GM23338 (cell line): ENCODE measurements around the gene ZNF638. TPM values are rescaled to one million over a fixed set of nuclear protein-coding genes. Genes with fewer than 3 reads are reported as not detected.

ENCODE experiments used
- ATAC-seq: fragments of 200-7000 bp; cut with Tn5 transposase; 3 replicates; pipeline ENCODE4 v1.9.1; 2020
- DNase-seq: peaks from one replicate; pipeline ENCODE4 v3.0.0-alpha.2; 2015; ENCODE audit warnings: low spot score
- H2AFZ ChIP-seq: fragments of 200-600 bp; sonication (generic); 2 replicates; pipeline ENCODE4 v1.8.0; 2016; ENCODE audit warnings: antibody characterized with exemption, mild to moderate bottlenecking, moderate library complexity
- H3F3A ChIP-seq: fragments of 200-600 bp; sonication (generic); replicated peaks from 2 replicates; pipeline ENCODE4 v1.8.0; 2017; ENCODE audit warnings: antibody characterized with exemption, mixed run types, low read depth
- H3K27ac ChIP-seq: fragments of 200-600 bp; sonication (generic); 2 replicates; pipeline ENCODE4 v1.6.1; 2016; ENCODE audit warnings: low read depth
- H3K27me3 ChIP-seq: fragments of 200-600 bp; sonication (generic); 2 replicates; pipeline ENCODE4 v1.8.0; 2016; ENCODE audit warnings: mild to moderate bottlenecking, mixed run types, moderate library complexity; ENCODE audit not compliant: insufficient read depth
- H3K36me3 ChIP-seq: fragments of 200-600 bp; sonication (generic); 2 replicates; pipeline ENCODE4 v1.8.0; 2016; ENCODE audit warnings: mild to moderate bottlenecking; ENCODE audit not compliant: insufficient read depth
- H3K4me1 ChIP-seq: fragments of 200-600 bp; sonication (generic); 2 replicates; pipeline ENCODE4 v1.8.0; 2016; ENCODE audit warnings: mild to moderate bottlenecking, moderate library complexity; ENCODE audit not compliant: insufficient read depth
- H3K4me2 ChIP-seq: fragments of 200-600 bp; sonication (generic); 2 replicates; pipeline ENCODE4 v1.7.1; 2017; ENCODE audit warnings: mixed run types
- H3K4me3 ChIP-seq: fragments of 200-600 bp; sonication (generic); 2 replicates; pipeline ENCODE4 v1.6.1; 2016; ENCODE audit warnings: mixed run types
- H3K79me2 ChIP-seq: fragments of 200-600 bp; sonication (generic); replicated peaks from 2 replicates; pipeline ENCODE4 v1.8.0; 2017; ENCODE audit warnings: mild to moderate bottlenecking; ENCODE audit not compliant: insufficient read depth
- H3K9me2 ChIP-seq: fragments of 200-600 bp; sonication (generic); 2 replicates; pipeline ENCODE4 v1.8.0; 2017; ENCODE audit not compliant: insufficient read depth
- H4K20me1 ChIP-seq: fragments of 200-600 bp; sonication (generic); replicated peaks from 2 replicates; pipeline ENCODE4 v1.8.0; 2017; ENCODE audit warnings: mild to moderate bottlenecking; ENCODE audit not compliant: insufficient read depth
- H3K27ac Mint-ChIP-seq: 2 replicates; pipeline ENCODE4 v1.8.0; 2020; ENCODE audit warnings: inconsistent platforms, mild to moderate bottlenecking, moderate library complexity, mixed read lengths
- H3K27me3 Mint-ChIP-seq: 3 replicates; pipeline ENCODE4 v1.8.0; 2022; ENCODE audit warnings: low read depth, mild to moderate bottlenecking, moderate library complexity, mixed read lengths, inconsistent platforms; ENCODE audit not compliant: insufficient read depth, poor library complexity
- H3K36me3 Mint-ChIP-seq: 3 replicates; pipeline ENCODE4 v1.8.0; 2021; ENCODE audit warnings: low read depth, mild to moderate bottlenecking, inconsistent platforms, moderate library complexity, mixed read lengths
- H3K4me1 Mint-ChIP-seq: 3 replicates; pipeline ENCODE4 v1.8.0; 2020; ENCODE audit warnings: mild to moderate bottlenecking, inconsistent platforms, mixed read lengths
- H3K4me3 Mint-ChIP-seq: 3 replicates; pipeline ENCODE4 v1.8.0; 2021; ENCODE audit warnings: moderate library complexity, mild to moderate bottlenecking, inconsistent platforms, mixed read lengths
- H3K9me3 Mint-ChIP-seq: 3 replicates; pipeline ENCODE4 v1.8.0; 2020; ENCODE audit warnings: moderate library complexity, mild to moderate bottlenecking, inconsistent platforms, mixed read lengths
- CREB1 ChIP-seq: fragments of 250-450 bp; sonication (Bioruptor Pico); IDR thresholded peaks from 2 replicates; pipeline ENCODE4 v1.5.0; 2020; ENCODE audit warnings: low read depth, mild to moderate bottlenecking, moderate library complexity
- EZH2phosphoT487 ChIP-seq: fragments of 200-600 bp; sonication (generic); IDR thresholded peaks from one replicate; pipeline ENCODE4 v1.8.1; 2018; ENCODE audit warnings: antibody characterized with exemption; ENCODE audit not compliant: unreplicated experiment
- JUNB ChIP-seq: IDR thresholded peaks from one replicate; pipeline ENCODE4 v1.6.1; 2016; ENCODE audit warnings: antibody characterized with exemption; ENCODE audit not compliant: unreplicated experiment
- ZNF114 ChIP-seq: fragments of 250-450 bp; sonication (Bioruptor Pico); IDR thresholded peaks from 2 replicates; pipeline ENCODE4 v1.5.0; 2020; ENCODE audit warnings: mild to moderate bottlenecking, moderate library complexity
- ZNF331 ChIP-seq: fragments of 250-450 bp; sonication (Bioruptor Pico); IDR thresholded peaks from 2 replicates; pipeline ENCODE4 v1.5.0; 2020; ENCODE audit warnings: low read depth, mild to moderate bottlenecking, moderate library complexity
- polyA plus RNA-seq: library from polyadenylated mRNA; unstranded; fragments of >200 nt; fragmentation: Nextera tagmentation; extraction: Ambion mirVana; gene quantifications from 2 replicates; pipeline ENCODE4 v1.2.1, GENCODE V29; 2016
- total RNA-seq: library from RNA; depleted of rRNA; stranded (reverse); fragments of >200 nt; shearing (Covaris generic); gene quantifications from 2 replicates; pipeline ENCODE4 v1.2.3, GENCODE V29; 2014
- TF ChIP-seq, protein P1 (sequence below): IDR thresholded peaks from one replicate; pipeline ENCODE4 v1.6.1; 2018; ENCODE audit warnings: antibody characterized with exemption; ENCODE audit not compliant: unreplicated experiment
- TF ChIP-seq, protein P2 (sequence below): IDR thresholded peaks from 2 replicates; pipeline ENCODE4 v1.6.1; 2016; ENCODE audit warnings: antibody characterized with exemption

Gene ZNF638
- total and polyA plus RNA-seq, 2 experiments from 2014 or later = 185 to 190 TPM

GRCh38 chr2:71393216-71393615, 61.6 kb downstream of the ZNF638 start (continued):
- TF ChIP-seq, protein P1, sequence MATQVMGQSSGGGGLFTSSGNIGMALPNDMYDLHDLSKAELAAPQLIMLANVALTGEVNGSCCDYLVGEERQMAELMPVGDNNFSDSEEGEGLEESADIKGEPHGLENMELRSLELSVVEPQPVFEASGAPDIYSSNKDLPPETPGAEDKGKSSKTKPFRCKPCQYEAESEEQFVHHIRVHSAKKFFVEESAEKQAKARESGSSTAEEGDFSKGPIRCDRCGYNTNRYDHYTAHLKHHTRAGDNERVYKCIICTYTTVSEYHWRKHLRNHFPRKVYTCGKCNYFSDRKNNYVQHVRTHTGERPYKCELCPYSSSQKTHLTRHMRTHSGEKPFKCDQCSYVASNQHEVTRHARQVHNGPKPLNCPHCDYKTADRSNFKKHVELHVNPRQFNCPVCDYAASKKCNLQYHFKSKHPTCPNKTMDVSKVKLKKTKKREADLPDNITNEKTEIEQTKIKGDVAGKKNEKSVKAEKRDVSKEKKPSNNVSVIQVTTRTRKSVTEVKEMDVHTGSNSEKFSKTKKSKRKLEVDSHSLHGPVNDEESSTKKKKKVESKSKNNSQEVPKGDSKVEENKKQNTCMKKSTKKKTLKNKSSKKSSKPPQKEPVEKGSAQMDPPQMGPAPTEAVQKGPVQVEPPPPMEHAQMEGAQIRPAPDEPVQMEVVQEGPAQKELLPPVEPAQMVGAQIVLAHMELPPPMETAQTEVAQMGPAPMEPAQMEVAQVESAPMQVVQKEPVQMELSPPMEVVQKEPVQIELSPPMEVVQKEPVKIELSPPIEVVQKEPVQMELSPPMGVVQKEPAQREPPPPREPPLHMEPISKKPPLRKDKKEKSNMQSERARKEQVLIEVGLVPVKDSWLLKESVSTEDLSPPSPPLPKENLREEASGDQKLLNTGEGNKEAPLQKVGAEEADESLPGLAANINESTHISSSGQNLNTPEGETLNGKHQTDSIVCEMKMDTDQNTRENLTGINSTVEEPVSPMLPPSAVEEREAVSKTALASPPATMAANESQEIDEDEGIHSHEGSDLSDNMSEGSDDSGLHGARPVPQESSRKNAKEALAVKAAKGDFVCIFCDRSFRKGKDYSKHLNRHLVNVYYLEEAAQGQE = no peak
- no peak for TF ChIP-seq JUNB
- TF ChIP-seq, protein P2, sequence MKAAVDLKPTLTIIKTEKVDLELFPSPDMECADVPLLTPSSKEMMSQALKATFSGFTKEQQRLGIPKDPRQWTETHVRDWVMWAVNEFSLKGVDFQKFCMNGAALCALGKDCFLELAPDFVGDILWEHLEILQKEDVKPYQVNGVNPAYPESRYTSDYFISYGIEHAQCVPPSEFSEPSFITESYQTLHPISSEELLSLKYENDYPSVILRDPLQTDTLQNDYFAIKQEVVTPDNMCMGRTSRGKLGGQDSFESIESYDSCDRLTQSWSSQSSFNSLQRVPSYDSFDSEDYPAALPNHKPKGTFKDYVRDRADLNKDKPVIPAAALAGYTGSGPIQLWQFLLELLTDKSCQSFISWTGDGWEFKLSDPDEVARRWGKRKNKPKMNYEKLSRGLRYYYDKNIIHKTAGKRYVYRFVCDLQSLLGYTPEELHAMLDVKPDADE = no peak
- TF ChIP-seq CREB1 (CRISPR knock-in tag) = no peak
- TF ChIP-seq ZNF331 = no peak
- no peak for TF ChIP-seq ZNF114 (CRISPR knock-in tag)

- peaks cover 32% of the 10 kb centered on the region; the same call in 1 of the 2 replicates for H3K36me3 ChIP-seq
- peaks cover 61% of the 10 kb centered on the region for H3K36me3 Mint-ChIP-seq
These were observed 63.9 kb downstream of the ZNF638 start for GRCh38 chr2:71395471-71395870.

DNA sequence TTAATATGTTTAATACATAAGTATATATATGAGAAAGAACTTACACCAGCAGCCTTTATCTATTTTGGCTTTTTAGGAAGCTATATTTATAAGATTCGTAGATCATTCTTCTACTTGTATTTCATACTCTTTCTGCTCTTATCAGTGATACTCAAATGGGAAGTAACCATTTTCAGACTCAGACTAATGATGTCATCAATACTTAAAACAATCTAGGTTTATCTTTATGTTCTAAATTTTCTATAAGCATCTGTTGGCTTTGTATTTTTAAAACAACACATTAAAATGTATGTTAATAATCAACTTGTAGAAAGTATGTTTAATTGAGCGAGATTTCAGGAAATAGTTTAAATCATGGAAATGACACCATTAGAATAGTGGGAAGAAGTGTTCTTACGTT, 70.8 kb downstream of the ZNF638 start:
- Histone ChIP-seq H3K36me3 (peaks cover 57% of the 10 kb centered on the region; the same call in 1 of the 2 replicates), H3K4me3 (no peak overlapping the region), H3K4me2 (no peak overlapping the region), H3K79me2 (no peaks in the 10 kb centered on the region), H3K27me3 (no peaks in the 10 kb centered on the region), H3F3A (no peaks in the 10 kb centered on the region), H3K27ac (no peak overlapping the region), H4K20me1 (no peaks in the 10 kb centered on the region; the same call in 1 of the 2 replicates), H2AFZ (no peak overlapping the region), H3K9me2 (no peaks in the 10 kb centered on the region), H3K4me1 (no peaks in the 10 kb centered on the region)
- Mint-ChIP-seq H3K27me3 (no peaks in the 10 kb centered on the region), H3K4me1 (no peaks in the 10 kb centered on the region), H3K27ac (no peak overlapping the region), H3K36me3 (peaks cover 70% of the 10 kb centered on the region), H3K4me3 (no peak overlapping the region), H3K9me3 (no peaks in the 10 kb centered on the region)
- DNase-seq (no peak), ATAC-seq (no peak)
- TF ChIP-seq EZH2phosphoT487 = no peak

More at GRCh38 chr2:71395471-71395870, 63.9 kb downstream of the ZNF638 start:
- no peak for ATAC-seq
- H3K4me3 Mint-ChIP-seq = no peak overlapping the region
- Histone ChIP-seq H4K20me1 (no peaks in the 10 kb centered on the region; the same call in 1 of the 2 replicates), H3K4me1 (no peaks in the 10 kb centered on the region), H3F3A (no peaks in the 10 kb centered on the region), H3K27ac (no peak overlapping the region), H3K4me3 (no peak overlapping the region), H3K4me2 (no peak overlapping the region), H3K9me2 (no peaks in the 10 kb centered on the region), H2AFZ (no peak overlapping the region), H3K79me2 (no peaks in the 10 kb centered on the region), H3K27me3 (no peaks in the 10 kb centered on the region)
- no peak overlapping the region for H3K27ac Mint-ChIP-seq
- H3K9me3 Mint-ChIP-seq = no peaks in the 10 kb centered on the region
- no peaks in the 10 kb centered on the region for H3K4me1 Mint-ChIP-seq
- TF ChIP-seq ZNF331 = no peak
- DNase-seq = no peak
- H3K27me3 Mint-ChIP-seq = no peaks in the 10 kb centered on the region
